GM21360 (cell line): ENCODE data around the gene GATB.

Source experiments
- ATAC-seq: cut with Tn5 transposase; IDR thresholded peaks from one replicate; pipeline ENCODE4 v1.9.1; 2021; ENCODE audit warnings: mild to moderate bottlenecking, moderate library complexity; ENCODE audit not compliant: unreplicated experiment

GATB gene

DNA sequence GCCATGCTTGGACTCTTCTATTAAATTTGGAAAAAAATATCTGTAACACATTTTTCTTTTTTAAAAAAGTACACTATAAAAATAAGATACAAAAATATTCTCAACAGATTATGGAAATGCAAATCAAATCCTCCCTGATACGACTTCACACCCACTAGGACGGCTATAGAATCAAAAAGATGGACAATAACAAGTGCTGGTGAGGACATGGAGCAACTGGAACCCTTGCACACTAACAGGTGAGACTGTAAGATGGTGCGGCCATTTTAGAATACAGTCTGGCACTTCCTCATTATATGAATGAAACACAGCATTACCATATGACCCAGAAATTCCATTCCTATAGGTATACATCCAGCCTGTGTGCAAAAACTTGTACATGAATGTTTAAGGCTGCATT lies 83.6 kb downstream of the GATB start:
- no peak for ATAC-seq

GRCh38 chr4:151676301-151676700 lies 84.5 kb downstream of the GATB start:
- no peak for ATAC-seq

- no peak for ATAC-seq
These were observed 85.3 kb downstream of the GATB start for GRCh38 chr4:151675411-151675971.

DNA sequence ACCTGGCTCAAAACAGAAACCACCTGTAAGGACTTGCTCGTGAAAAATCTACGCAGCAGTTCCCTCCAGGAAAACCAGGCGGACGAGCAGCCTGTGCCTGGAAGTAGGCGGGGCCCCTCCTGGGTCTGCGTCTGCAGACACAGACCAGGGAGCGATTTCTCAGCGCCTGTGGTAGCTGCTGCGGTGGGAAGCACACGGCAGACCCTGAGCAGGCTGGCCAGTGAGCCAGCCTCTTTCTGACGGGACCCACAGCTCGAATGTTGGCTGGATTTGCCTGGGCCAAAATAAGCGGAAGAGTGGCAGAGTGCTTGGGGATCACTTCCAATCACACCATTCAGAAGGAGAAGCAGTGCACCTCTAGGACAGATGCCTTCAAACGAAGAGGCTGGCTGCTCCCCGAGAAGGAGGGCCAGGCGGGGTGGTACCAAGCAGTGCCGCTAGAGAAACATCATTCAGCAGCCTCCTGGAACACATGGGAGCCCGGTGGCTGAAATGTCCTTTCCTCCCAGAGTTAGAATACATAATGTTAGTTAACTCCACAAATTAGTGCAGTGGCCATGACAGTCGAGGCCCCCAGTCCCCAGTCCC lies 85.9 kb downstream of the GATB start:
- ATAC-seq = no peak

- ATAC-seq = no peak
These were observed 86.8 kb downstream of the GATB start for GRCh38 chr4:151673908-151674520.

- ATAC-seq = no peak
These were observed 87.8 kb downstream of the GATB start for GRCh38 chr4:151672996-151673395.

DNA sequence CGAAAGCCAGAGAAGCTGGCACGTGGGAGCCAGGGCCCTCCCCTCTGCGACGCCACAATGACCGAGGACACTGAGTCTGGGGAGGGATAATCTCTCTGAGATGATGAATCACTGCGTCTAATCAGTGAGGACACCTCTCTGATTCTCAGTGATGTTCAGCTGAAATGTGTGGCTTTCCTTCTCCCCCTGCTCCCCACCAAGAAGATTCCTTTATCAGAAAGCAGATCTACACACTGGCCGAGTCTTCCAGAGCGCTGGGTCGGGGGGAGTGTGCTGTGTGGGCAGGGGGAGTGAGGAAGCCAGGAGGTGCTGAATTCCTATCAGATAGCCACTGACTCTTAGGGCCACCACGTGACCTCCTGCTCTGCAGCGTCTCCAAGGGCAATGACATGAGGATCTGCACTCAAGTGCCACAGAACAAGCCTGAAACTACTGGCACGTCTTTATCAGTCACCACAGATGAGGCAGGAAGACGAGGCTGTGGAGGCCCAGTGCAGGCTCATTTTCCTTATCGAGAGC lies 89.2 kb downstream of the GATB start:
- ATAC-seq = no peak

DNA sequence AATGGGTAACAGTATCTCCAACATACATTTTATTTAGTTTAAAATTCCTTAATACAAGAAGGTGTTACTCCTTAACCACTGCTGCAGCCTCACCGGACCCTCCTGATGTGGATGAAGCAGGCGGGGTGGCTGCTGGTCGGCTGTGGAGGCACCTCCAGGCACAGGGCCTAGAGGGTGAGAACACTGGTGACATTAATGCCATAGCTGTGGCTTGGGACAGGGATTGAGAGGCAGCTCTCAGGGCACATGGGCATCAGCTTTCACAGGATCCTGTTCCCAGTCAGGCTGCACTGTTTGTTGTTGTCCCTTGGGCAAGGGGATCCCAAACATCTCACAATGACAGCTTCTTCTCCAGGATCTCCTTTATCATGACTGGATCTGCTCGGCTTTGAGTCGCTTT lies 90.0 kb downstream of the GATB start:
- ATAC-seq = no peak

- no peak for ATAC-seq
These were observed 90.8 kb downstream of the GATB start for GRCh38 chr4:151669990-151670389.

DNA sequence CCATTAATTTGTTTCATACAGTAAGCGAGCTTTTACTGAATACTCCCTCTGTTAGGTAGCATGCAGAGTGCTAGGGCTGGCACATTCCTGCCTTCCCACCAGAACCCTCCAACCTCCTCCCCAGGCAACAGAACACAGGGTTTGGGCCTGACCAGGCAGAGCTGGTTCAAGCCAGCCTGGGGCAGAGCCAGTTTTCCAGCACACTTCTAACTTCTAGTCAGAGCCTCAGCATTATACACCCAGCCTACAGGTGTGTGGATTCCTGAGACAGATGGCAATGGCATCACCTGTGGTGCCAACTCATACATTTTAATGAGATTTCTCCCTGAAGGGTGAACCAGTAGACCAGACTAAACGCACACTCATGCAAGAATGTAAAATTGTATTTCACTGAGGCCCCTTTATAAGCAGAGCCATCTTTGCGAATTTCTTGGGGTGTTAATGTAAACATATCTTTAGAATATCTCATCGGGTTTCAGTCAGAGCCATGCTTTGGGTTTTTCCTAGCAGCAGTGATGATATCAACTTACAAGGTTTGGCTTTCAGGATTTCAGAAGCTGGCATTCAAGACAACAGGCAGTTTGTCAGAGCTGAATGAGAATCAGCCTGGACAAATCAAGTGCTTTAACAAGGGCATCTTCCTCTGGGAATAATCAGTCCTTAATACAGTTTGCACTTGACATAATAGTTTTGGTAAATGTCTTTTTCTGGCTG lies 92.0 kb downstream of the GATB start:
- no peak for ATAC-seq

GRCh38 chr4:151667666-151668065 lies 93.1 kb downstream of the GATB start:
- no peak for ATAC-seq

DNA sequence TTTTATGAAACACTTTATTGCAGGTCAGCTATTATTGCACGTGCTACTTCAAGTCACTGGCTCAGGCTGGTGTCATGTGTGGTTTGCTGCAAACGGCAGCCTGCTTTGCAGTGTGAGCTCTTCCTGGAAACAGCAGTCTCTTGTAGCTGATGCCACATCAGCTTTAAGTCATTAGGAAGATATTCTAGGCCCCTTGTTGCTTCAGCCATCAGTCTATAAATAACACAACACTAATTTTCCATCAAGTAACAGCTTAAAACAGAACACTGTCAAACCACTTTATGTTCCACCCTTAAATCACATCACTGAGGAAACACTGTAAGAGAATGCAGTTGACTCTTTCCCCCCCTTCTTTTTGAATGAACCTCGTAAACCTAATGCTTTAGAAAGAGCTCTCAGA lies 93.8 kb downstream of the GATB start:
- no peak for ATAC-seq

DNA sequence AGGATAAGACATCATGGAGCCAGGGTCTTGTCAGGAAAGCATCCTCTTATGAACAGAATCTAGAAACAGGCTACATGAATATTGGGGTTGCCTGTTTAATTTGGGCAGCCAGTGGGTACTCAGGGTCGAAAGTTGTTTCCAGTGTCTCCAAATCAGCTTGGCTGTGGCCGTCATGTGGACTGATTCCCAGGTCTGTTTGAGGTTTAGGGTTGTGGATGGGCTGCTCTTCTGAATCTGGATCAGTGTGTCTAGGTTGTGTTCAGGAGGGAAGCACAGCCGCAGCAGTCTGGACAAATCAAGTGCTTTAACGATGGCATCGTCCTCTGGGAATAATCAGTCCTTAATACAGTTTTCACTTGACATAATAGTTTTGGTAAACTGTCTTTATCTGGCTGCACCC lies 94.3 kb downstream of the GATB start:
- no peak for ATAC-seq

DNA sequence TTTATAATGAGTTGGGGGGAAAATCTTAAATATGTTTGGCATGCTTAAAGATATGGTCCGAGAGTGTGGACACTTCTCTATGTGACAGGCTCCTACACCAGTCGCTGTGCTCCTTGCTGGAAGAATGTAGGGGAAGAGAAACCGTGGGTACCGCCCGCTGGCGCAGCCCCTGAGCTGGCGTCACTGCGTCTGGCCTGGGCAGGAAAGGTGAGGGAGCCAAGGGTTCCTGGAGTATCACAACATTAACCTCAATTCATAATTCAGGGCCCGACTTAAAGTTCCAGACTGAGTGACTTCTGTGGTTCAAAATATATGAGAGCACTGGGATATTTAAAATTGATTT lies 95.1 kb downstream of the GATB start:
- no peak for ATAC-seq

GRCh38 chr4:151665022-151665784 lies 95.6 kb downstream of the GATB start:
- no peak for ATAC-seq

- ATAC-seq = no peak
These were observed 96.5 kb downstream of the GATB start for GRCh38 chr4:151664289-151664688.

GRCh38 chr4:151663109-151663508 lies 97.7 kb downstream of the GATB start:
- ATAC-seq = no peak

DNA sequence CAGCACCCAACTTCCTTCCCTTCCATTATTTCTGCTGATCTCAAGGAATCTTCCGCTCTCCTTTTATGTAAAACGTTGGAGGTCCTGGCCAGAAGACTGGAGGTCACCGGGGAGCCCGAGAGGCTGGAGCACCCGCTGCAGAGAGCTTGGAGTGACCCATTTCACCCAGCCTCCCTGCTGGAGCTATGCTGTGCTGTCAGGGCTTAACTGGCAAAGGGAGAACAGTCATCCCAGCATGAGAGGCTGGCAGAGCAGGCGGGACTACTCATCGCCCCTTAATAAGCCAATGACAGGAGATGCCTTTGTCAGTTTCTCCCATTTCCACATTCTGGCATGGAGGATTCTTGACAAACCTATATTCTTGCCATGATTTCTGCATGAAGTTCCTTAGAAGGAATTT lies 98.9 kb downstream of the GATB start:
- no peak for ATAC-seq

- ATAC-seq = no peak
These were observed 100.1 kb downstream of the GATB start for GRCh38 chr4:151660676-151661075.

- ATAC-seq = no peak
These were observed 101.0 kb downstream of the GATB start for GRCh38 chr4:151659601-151660364.
